Caco-2 (cell line): ENCODE results near the gene CASP7. TPM values are rescaled to one million over a fixed set of nuclear protein-coding genes. Genes with fewer than 3 reads are reported as not detected.

Experiments used
- BruUV-seq: library from RNA; stranded (reverse); fragments of 400-500 nt; replicated peaks from 2 replicates; lab custom pipeline; 2021; lab: Mats Ljungman, UMichigan
- CTCF ChIA-PET: fragments of 300-600 bp; sonication (Branson Sonifier 250); formaldehyde crosslinking; loops from one replicate; lab custom pipeline; 2022; ENCODE audit warnings: antibody characterized with exemption; lab: Charles Lee
- POLR2A ChIA-PET: fragments of 300-600 bp; sonication (Branson Sonifier 250); formaldehyde crosslinking; loops from one replicate; lab custom pipeline; 2022; ENCODE audit warnings: antibody characterized with exemption; lab: Charles Lee
- DNase-seq, 2 experiments: peaks; one replicate each; pipeline versions ENCODE4 v3.0.0 to v3.0.0-alpha.2; 2020 to 2022
- H3K27me3 ChIP-seq: replicated peaks from 2 replicates; pipeline ENCODE4 v1.6.0; 2011; ENCODE audit warnings: low read length; ENCODE audit not compliant: control insufficient read depth, insufficient read depth
- H3K36me3 ChIP-seq: 2 replicates; pipeline ENCODE4 v1.5.1; 2011; ENCODE audit warnings: low read length; ENCODE audit not compliant: control insufficient read depth, insufficient read depth
- H3K4me1 ChIP-seq: fragments of 250-450 bp; sonication (Bioruptor Pico); 2 replicates; pipeline ENCODE4 v1.5.1; 2020; ENCODE audit warnings: mild to moderate bottlenecking
- H3K4me3 ChIP-seq: 2 replicates; pipeline ENCODE4 v1.5.1; 2011; ENCODE audit warnings: low read depth, mild to moderate bottlenecking, control low read depth, low read length
- H3K9me3 ChIP-seq: fragments of 250-450 bp; sonication (Bioruptor Pico); 2 replicates; pipeline ENCODE4 v1.5.1; 2020; ENCODE audit warnings: mild to moderate bottlenecking, moderate library complexity
- H3K27ac Mint-ChIP-seq: one replicate; pipeline ENCODE4 v1.8.0; 2022; ENCODE audit warnings: mixed read lengths; ENCODE audit not compliant: unreplicated experiment
- H3K27me3 Mint-ChIP-seq: one replicate; pipeline ENCODE4 v1.8.0; 2022; ENCODE audit warnings: mixed read lengths; ENCODE audit not compliant: insufficient read depth, unreplicated experiment
- H3K36me3 Mint-ChIP-seq: one replicate; pipeline ENCODE4 v1.8.0; 2022; ENCODE audit warnings: mild to moderate bottlenecking, mixed read lengths; ENCODE audit not compliant: insufficient read depth, unreplicated experiment
- H3K4me1 Mint-ChIP-seq: one replicate; pipeline ENCODE4 v1.8.0; 2022; ENCODE audit warnings: low read depth, mixed read lengths; ENCODE audit not compliant: unreplicated experiment
- H3K4me3 Mint-ChIP-seq: one replicate; pipeline ENCODE4 v1.8.0; 2022; ENCODE audit warnings: mild to moderate bottlenecking, moderate library complexity, mixed read lengths; ENCODE audit not compliant: unreplicated experiment
- H3K9me3 Mint-ChIP-seq: one replicate; pipeline ENCODE4 v1.8.0; 2022; ENCODE audit warnings: mixed read lengths; ENCODE audit not compliant: unreplicated experiment
- CTCF ChIP-seq, 2 experiments: fragments of 200-600 bp in 1 of 2; IDR thresholded peaks; 1 replicate in 1 of 2; 2 replicates in 1 of 2; pipeline versions ENCODE4 v1.5.1 to v1.8.0; 2011 to 2022; ENCODE audit warnings: antibody characterized with exemption in 1 of 2, control low read depth in 1 of 2, inconsistent platforms in 1 of 2, low read depth in 1 of 2, low read length in 1 of 2, mild to moderate bottlenecking in 1 of 2, moderate library complexity in 1 of 2; ENCODE audit not compliant: insufficient read depth in 1 of 2, severe bottlenecking in 1 of 2, unreplicated experiment in 1 of 2
- intact Hi-C: fragments of 100-400 bp; cut with micrococcal nuclease; formaldehyde crosslinking; loops from one replicate; pipeline ENCODE4 v1.10.0; 2022; ENCODE audit not compliant: unreplicated experiment
- total RNA-seq: library from RNA; stranded (reverse); gene quantifications from 2 replicates; pipeline ENCODE4 v1.2.3, GENCODE V29; 2022

CASP7 gene
- total RNA-seq, 1 experiment from 2014 or later = 23.9 TPM

- Histone ChIP-seq H3K27me3 (no peaks in the 10 kb centered on the region), H3K36me3 (no peaks in the 10 kb centered on the region), H3K4me1 (peaks cover 9% of the 10 kb centered on the region), H3K9me3 (no peaks in the 10 kb centered on the region), H3K4me3 (no peak overlapping the region)
- no peaks in the 10 kb centered on the region for H3K36me3 Mint-ChIP-seq
- POLR2A ChIA-PET = no interaction called here
- peaks cover 3% of the 10 kb centered on the region for H3K9me3 Mint-ChIP-seq
- H3K27me3 Mint-ChIP-seq = no peaks in the 10 kb centered on the region
- intact Hi-C loops = no loop called here
- H3K27ac Mint-ChIP-seq = no peak overlapping the region
- CTCF ChIA-PET = no interaction called here
- no peak overlapping the region for H3K4me3 Mint-ChIP-seq
- no peak for TF ChIP-seq CTCF (IDR thresholded peaks at IDR 0.05; ENCODE audit: insufficient read depth in 1 of 2, low read depth in 1 of 2, low read length in 1 of 2, severe bottlenecking in 1 of 2, unreplicated experiment in 1 of 2)
- no peak for DNase-seq
- H3K4me1 Mint-ChIP-seq = peaks cover 2% of the 10 kb centered on the region
- BruUV-seq = no TSS peak
Observed at GRCh38 chr10:113740850-113741249, 61.1 kb downstream of the CASP7 start.

- no peaks in the 10 kb centered on the region for H3K36me3 ChIP-seq
- no peaks in the 10 kb centered on the region for H3K27me3 Mint-ChIP-seq
- CTCF ChIA-PET = no interaction called here
- BruUV-seq = no TSS peak
- H3K27ac Mint-ChIP-seq = no peak overlapping the region
- H3K27me3 ChIP-seq = no peaks in the 10 kb centered on the region
- DNase-seq = no peak
- POLR2A ChIA-PET = interaction anchor here (0.7 kb wide), 1 partner anchor 304 kb away, joined by 14 read pairs; no protein-coding TSS in a partner anchor
- no peak overlapping the region for H3K4me3 ChIP-seq
- no peaks in the 10 kb centered on the region for H3K36me3 Mint-ChIP-seq
- H3K4me3 Mint-ChIP-seq = no peak overlapping the region
- intact Hi-C loops = no loop called here
- no peak for TF ChIP-seq CTCF (IDR thresholded peaks at IDR 0.05; ENCODE audit: insufficient read depth in 1 of 2, low read depth in 1 of 2, low read length in 1 of 2, severe bottlenecking in 1 of 2, unreplicated experiment in 1 of 2)
- no peaks in the 10 kb centered on the region for H3K9me3 ChIP-seq
- H3K4me1 ChIP-seq = peaks cover 15% of the 10 kb centered on the region
- H3K9me3 Mint-ChIP-seq = peaks cover 16% of the 10 kb centered on the region
- H3K4me1 Mint-ChIP-seq = peaks cover 14% of the 10 kb centered on the region
Observed at GRCh38 chr10:113742466-113742865, 62.8 kb downstream of the CASP7 start.

GRCh38 chr10:113743594-113743993, 63.9 kb downstream of the CASP7 start:
- H3K36me3 Mint-ChIP-seq = no peaks in the 10 kb centered on the region
- no TSS peak for BruUV-seq
- no peak overlapping the region for H3K27ac Mint-ChIP-seq
- Histone ChIP-seq H3K27me3 (no peaks in the 10 kb centered on the region), H3K4me1 (peaks cover 15% of the 10 kb centered on the region), H3K36me3 (no peaks in the 10 kb centered on the region), H3K9me3 (no peaks in the 10 kb centered on the region), H3K4me3 (no peak overlapping the region)
- H3K9me3 Mint-ChIP-seq = peaks cover 20% of the 10 kb centered on the region
- no peak for DNase-seq
- CTCF ChIA-PET = no interaction called here
- H3K4me1 Mint-ChIP-seq = peaks cover 14% of the 10 kb centered on the region
- H3K27me3 Mint-ChIP-seq = no peaks in the 10 kb centered on the region
- intact Hi-C loops = no loop called here
- TF ChIP-seq CTCF (IDR thresholded peaks at IDR 0.05; ENCODE audit: insufficient read depth in 1 of 2, low read depth in 1 of 2, low read length in 1 of 2, severe bottlenecking in 1 of 2, unreplicated experiment in 1 of 2) = no peak
- no peak overlapping the region for H3K4me3 Mint-ChIP-seq
- POLR2A ChIA-PET = no interaction called here
